ENCODE data around the gene MAGI1. TPM values are rescaled to one million over a fixed set of nuclear protein-coding genes. Genes with fewer than 3 reads are reported as not detected.

MAGI1 gene
- total RNA-seq, 1 donor from 2014 or later = 74.8 TPM

- no peak for DNase-seq (ENCODE audit: low spot score)
These were observed 63.7 kb downstream of the MAGI1 start for GRCh38 chr3:65975032-65975431.

- no peak for DNase-seq (ENCODE audit: low spot score)
These were observed 64.2 kb downstream of the MAGI1 start for GRCh38 chr3:65974509-65974908.

- no peak for DNase-seq (ENCODE audit: low spot score)
These were observed 66.0 kb downstream of the MAGI1 start for GRCh38 chr3:65972765-65973164.

- no peak for DNase-seq (ENCODE audit: low spot score)
These were observed 67.1 kb downstream of the MAGI1 start for GRCh38 chr3:65971293-65972252.

- no peak for DNase-seq (ENCODE audit: low spot score)
These were observed 69.7 kb downstream of the MAGI1 start for GRCh38 chr3:65968996-65969395.

GRCh38 chr3:65967451-65967850, 71.3 kb downstream of the MAGI1 start:
- no peak for DNase-seq (ENCODE audit: low spot score)

GRCh38 chr3:65964838-65965237, 73.9 kb downstream of the MAGI1 start:
- DNase-seq (ENCODE audit: low spot score) = no peak

- no peak for DNase-seq (ENCODE audit: low spot score)
These were observed 74.7 kb downstream of the MAGI1 start for GRCh38 chr3:65963787-65964677.

GRCh38 chr3:65961733-65962132, 77.0 kb downstream of the MAGI1 start:
- DNase-seq (ENCODE audit: low spot score) = no peak

GRCh38 chr3:65961128-65961527, 77.6 kb downstream of the MAGI1 start:
- no peak for DNase-seq (ENCODE audit: low spot score)

- no peak for DNase-seq (ENCODE audit: low spot score)
These were observed 78.6 kb downstream of the MAGI1 start for GRCh38 chr3:65960087-65960486.

- no peak for DNase-seq (ENCODE audit: low spot score)
These were observed 80.5 kb downstream of the MAGI1 start for GRCh38 chr3:65958216-65958615.

- DNase-seq (ENCODE audit: low spot score) = no peak
These were observed 82.8 kb downstream of the MAGI1 start for GRCh38 chr3:65955792-65956477.

GRCh38 chr3:65953881-65954733, 84.6 kb downstream of the MAGI1 start:
- DNase-seq (ENCODE audit: low spot score) = no peak

GRCh38 chr3:65953301-65953812, 85.4 kb downstream of the MAGI1 start:
- DNase-seq (ENCODE audit: low spot score) = no peak

GRCh38 chr3:65952842-65953241, 85.9 kb downstream of the MAGI1 start:
- DNase-seq (ENCODE audit: low spot score) = no peak

- no peak for DNase-seq (ENCODE audit: low spot score)
These were observed 86.7 kb downstream of the MAGI1 start for GRCh38 chr3:65951836-65952505.

- DNase-seq (ENCODE audit: low spot score) = no peak
These were observed 88.1 kb downstream of the MAGI1 start for GRCh38 chr3:65950340-65951326.
